Eye (tissue), 1 donor: ENCODE results near the gene FGF22.

Source experiments
- DNase-seq: peaks from one replicate; pipeline ENCODE4 v3.0.0-alpha.2; 2015

Gene FGF22

DNA sequence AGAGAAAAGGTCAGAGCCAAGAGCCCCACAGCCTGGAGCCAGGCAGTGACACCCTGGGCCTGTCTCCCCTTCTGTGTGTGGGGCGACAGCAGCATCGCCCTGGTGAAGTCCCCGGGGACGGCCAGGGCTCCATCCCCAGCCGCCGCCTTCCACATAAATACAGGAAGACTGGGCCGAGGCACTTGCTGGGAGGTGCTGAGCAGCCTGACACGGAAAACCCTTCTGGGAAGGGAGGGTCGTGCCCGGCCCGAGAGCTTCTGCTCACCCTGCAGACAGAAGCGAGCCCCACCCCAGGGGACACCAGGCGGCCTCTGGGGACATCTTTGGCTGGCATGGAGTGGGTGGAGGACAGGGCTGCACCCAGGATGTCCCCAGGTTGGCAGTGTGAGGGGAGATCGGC, 5.1 kb downstream of the FGF22 start:
- DNase-seq = no peak

- DNase-seq = no peak
These were observed 6.5 kb downstream of the FGF22 start for GRCh38 chr19:645912-646778.

- no peak for DNase-seq
These were observed 7.3 kb downstream of the FGF22 start for GRCh38 chr19:646779-647565.

DNA sequence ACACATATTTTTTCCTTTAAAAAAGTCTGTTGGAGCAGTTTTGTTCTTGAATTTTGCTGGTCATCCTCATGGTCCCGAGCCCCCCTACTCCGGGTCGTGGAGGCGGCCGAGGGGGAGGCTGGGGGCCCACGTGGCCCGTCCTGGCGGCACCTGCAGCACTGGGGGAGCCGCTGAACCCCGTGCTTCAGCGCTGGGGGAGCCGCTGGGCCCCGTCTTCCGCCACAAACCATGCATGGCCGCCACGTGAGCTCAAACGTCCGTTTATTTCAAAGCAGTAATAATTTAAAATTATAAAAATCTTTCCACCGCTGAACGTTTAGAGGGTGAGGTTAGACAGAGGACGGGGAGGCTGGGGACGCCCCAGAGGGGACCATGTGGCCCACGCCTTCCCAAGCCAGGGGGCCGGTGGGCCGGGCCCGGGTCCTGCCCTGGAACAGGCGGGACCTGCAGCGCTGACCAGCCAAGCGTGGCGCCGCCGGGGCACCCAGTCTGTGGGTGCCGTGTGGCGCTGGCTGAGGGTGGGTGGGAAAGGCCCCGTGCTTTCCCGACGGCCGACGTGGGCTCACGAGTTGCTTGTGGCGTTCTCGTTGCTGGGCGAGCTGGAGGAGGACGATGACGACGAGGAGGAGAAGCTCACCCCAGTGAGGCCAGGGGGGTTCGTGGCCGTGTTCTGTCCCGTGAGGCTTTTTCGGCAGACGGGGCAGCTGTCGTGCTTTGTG, 8.0 kb downstream of the FGF22 start:
- no peak for DNase-seq

DNA sequence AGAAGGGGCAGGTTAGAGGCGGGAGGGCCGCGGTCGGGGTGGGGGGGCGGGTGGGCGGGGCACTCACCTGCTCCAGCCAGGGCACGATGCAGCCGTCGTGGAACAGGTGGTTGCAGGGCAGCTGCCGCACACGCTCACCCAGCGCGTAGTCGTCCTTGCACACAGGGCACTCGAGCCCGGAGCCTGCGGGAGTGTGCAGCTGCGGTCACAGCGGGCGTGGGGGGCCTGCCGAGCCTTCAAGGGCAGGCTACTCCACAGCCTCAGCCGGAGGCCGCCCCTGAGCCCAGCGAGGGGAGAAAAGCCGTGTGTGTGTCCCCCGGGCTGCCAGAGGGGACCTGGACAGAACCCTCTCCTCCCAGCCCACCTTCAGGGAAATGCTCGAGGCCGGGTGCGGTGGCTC, 8.6 kb downstream of the FGF22 start:
- no peak for DNase-seq

- DNase-seq = no peak
These were observed 9.5 kb downstream of the FGF22 start for GRCh38 chr19:648904-649801.

GRCh38 chr19:650121-650520, 10.4 kb downstream of the FGF22 start:
- no peak for DNase-seq

- DNase-seq = no peak
These were observed 11.6 kb downstream of the FGF22 start for GRCh38 chr19:651114-651818.

GRCh38 chr19:651991-652390, 12.3 kb downstream of the FGF22 start:
- no peak for DNase-seq

GRCh38 chr19:652467-653389, 13.0 kb downstream of the FGF22 start:
- no peak for DNase-seq

DNA sequence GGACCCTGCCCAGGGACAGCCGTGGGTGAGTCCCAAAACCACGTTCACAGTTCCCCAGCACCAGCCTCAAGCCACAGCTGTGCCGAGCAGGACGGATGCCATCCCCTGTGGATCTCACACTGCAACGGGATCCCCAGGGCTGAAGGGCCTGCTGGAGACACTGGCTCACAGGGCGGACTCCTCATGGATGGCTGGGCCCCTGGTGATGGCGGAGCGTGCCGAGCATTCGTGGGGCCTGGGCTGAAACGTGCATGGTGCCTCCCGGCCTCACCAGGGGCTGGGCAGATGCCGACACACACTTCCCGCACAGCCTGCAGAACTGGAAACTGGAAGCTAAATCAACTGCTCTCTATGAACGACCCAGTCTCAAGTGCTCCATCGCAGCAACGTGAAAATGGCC, 13.7 kb downstream of the FGF22 start:
- DNase-seq = no peak

- DNase-seq = no peak
These were observed 16.0 kb downstream of the FGF22 start for GRCh38 chr19:655691-656090.

DNA sequence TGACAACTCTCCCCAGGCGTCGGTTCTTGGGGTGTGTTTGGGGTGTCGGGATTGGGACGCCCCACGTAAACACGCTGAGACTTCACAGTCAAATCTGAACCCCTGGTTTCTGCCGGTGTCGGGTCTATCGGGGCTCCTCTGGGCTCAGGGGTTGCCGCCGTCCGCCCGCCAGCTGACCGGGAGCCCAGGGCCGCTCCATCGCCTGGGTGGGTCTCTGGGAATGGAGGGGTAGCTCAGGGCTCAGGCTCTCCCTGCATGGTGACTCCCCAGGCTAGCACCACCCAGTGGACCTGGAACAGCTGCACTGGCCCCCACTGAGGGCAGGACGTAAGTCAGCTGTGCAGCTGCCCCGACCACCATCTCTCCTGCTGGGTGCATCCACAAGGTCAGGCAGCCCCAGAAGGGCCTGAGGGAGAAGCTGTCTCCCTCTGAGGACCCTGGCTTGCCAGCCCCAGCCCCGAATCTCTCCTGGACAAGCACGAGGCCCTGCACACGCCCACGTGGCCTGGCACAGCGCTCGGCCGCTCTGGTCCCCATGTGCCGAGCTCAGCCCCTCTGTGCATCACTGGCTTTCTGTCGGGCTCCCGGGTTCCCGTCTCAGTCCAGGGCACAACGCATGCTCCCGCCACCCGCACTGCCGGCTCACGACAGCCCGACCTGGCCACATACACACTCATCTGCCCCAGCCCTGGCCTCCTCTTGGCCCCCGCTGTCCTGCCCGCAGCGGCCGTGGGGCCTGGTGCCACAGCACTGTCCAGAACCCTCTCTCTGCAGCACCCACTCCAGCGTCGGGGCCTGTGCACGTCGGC, 17.3 kb downstream of the FGF22 start:
- no peak for DNase-seq

GRCh38 chr19:657611-658010, 17.9 kb downstream of the FGF22 start:
- no peak for DNase-seq

DNA sequence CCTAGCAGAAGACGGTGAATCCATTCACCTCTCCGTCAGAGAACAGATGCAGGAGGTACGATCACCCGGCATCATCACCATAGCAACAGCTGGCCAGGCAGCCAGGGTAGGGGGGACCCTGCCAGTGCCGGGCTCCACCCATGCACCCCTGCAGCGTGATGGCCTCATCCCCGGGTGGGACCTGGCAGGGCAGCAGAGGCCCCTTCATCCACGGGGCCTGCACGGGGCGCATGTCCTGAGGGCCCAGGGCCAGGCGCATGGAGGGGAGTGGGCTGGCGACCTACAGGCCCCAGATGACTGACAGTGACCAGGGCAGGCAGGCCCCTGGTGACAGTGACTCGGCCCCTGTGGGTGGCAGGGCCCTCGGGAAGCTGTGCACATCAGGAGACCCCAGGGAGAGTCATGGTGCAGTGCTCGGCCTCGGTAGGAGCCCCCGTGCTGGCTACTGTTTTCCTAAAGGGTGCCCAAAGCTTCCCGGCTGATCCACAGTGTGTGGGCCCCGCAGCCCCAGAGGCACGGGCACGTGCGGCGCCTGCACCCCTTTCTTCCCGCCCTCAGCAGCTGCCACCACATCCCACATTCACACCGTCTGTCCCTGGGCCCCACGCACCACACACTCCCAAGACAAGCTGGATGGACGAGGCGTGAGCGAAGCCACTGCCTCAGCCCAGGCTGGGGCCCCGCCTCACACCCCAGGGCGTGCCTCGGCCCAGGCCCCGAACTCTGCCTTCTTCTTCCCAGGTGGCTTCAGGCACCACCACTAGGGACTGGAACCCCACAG, 18.6 kb downstream of the FGF22 start:
- DNase-seq = no peak

DNA sequence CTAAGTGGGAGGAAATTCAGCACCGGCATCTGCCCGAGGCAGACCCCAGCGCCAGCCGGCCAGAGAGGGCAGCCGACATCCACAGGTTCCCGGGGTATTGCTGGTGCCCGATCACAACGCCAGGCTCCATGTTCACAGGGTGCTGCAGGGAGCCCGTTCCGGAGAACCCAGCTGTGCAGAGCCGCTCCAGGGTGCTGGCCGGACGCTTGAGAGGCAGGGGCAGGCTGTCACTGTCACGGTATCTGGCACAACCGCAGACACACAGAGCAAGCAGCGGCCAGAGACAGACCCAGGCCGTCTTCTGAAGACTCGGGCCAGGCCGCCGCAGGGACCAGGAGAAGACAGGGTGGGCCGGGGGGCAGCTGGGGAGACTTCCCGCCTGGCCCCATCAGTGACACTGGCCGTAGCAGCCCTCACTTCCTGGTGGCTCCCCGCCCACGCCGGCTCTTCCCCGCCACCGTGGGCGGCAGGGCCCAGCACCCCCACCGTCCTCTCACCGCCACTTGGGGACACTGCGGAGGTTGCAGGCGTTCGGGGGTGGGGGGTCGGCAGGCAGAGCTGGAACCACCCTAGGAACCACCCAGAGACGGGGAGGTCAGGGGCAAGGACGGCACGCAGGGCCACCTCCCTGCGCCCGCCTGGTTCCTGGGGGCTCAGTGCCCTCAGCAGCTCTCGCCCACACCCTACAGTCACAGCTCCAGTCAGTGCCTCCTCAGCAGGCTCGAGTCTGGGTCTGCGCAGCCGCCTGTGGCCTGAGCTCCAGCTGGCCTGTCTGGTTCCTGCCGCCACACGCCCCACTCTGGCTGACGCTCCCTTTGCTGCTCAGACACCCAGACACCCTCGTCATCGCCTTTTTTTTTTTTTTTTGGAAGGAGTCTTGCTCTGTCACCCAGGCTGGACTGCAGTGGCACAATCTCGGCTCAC, 19.5 kb downstream of the FGF22 start:
- no peak for DNase-seq

DNA sequence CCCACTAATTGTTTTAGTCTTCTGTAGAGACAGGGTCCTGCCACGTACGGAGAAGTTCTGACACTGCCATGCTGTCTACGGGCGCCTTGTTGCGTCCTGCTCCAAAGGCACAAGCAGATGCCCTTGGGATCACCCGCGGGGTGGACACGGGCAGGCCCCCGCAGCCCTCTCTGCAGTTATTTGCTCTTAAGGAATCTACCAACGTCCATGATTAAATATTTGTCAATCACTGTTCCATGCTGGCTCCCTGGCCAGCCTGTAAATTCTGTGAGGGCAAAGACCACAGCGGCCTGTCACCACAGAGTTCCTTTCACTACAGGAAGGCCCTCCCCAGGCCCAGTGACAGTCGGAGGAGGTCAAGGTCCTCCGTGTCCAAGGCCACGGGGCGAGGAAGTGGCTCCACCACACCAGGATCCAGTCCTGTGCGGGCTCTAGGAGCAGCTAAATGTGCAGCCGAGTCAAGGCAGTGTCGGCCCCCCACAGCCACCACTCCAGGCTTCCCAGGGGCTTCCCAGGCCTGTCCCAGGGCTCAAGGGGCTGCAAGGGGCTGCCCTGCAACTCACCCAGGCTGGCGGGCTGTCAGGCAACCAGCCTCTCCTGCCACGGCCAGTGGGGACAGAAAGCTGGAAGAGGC, 21.2 kb downstream of the FGF22 start:
- no peak for DNase-seq
